Right cardiac atrium (tissue), 5 donors: ENCODE results near the gene LEO1. TPM values are rescaled to one million over a fixed set of nuclear protein-coding genes. Genes with fewer than 3 reads are reported as not detected.

ENCODE experiments used
- ATAC-seq, 2 donors: fragments of 200-7000 bp; cut with Tn5 transposase; one replicate each; pipeline versions ENCODE4 v1.8.0 to v1.9.1; 2020; ENCODE audit warnings: moderate library complexity in 2 of 2, mild to moderate bottlenecking in 1 of 2
- DNase-seq, 3 donors: peaks; one replicate each; pipeline ENCODE4 v3.0.0-alpha.2; 2020
- H3K27ac ChIP-seq: one replicate; pipeline ENCODE4 v1.5.1; 2013; ENCODE audit warnings: mild to moderate bottlenecking, low read length, control low read depth, moderate library complexity
- H3K27me3 ChIP-seq: one replicate; pipeline ENCODE4 v1.6.1; 2013; ENCODE audit not compliant: control insufficient read depth, insufficient read depth
- H3K4me1 ChIP-seq: one replicate; pipeline ENCODE4 v1.6.1; 2013; ENCODE audit warnings: low read length; ENCODE audit not compliant: control insufficient read depth, insufficient read depth
- H3K4me3 ChIP-seq: one replicate; pipeline ENCODE4 v1.5.1; 2013; ENCODE audit warnings: low read length, control low read depth
- H3K9me3 ChIP-seq: one replicate; pipeline ENCODE4 v1.6.1; 2013; ENCODE audit warnings: low read length; ENCODE audit not compliant: control insufficient read depth
- WGBS: extraction: QIAGEN DNeasy Blood & Tissue Kit; methylation state at CpG from one replicate; pipeline ENCODE4 v1.1.7; 2013; 5-methylcytosine and 5-hydroxymethylcytosine counted together
- intact Hi-C, 4 donors: fragments of 100-400 bp; cut with DNase I; formaldehyde crosslinking; loops; one replicate each; pipeline versions ENCODE4 v1.11.0 to v1.14.0; 2022 to 2023
- long read RNA-seq, 4 donors: library from polyadenylated mRNA; unstranded; transcript quantifications; one replicate each; pipeline ENCODE4 v2.0.0, GENCODE V29; 2020 to 2021
- polyA plus RNA-seq: library from polyadenylated mRNA; stranded (reverse); fragments of 200-250 nt; gene quantifications from one replicate; pipeline ENCODE4 v1.2.3, GENCODE V29; 2013
- total RNA-seq, 4 donors: library from RNA; stranded (reverse); fragmentation: NEBNext Ultra II Directional; extraction: Animal tissue kit (Norgen Biotek cat#: 25700); gene quantifications; one replicate each; pipeline ENCODE4 v1.2.1, GENCODE V29; 2021
- donor health status: healthy with polysubstance abuse.
- donor health status: DM: no; HTN: yes; CAD: no.
- donor health status: DM: no; HTN: no; CAD: no.
- donor health status: DM: no; HTN: yes; CAD: no; lungs with severe emphysema.
- donor health status: DM: yes; HTN: yes; CAD: no.

LEO1 gene
- total RNA-seq (10 to 100 TPM in 3 of 4 donors, 1 to 10 TPM in 1; 7.9 to 11.8 (median 10.7) TPM), polyA plus RNA-seq (11.4 TPM)
- long read RNA-seq, donor 1, transcript LEO1-201 (12 exons, 2,193 nt) = major isoform, 26 of 34 reads
- long read RNA-seq, donor 1, partial matches to known transcripts = 2 of 34 reads
- long read RNA-seq, donor 1, other reads (novel, unspliced or antisense) = 6 of 34 reads
- long read RNA-seq, donor 2, transcript LEO1-201 (12 exons, 2,193 nt) = major isoform, 12 of 12 reads
- long read RNA-seq, donor 2, partial matches to known transcripts = 0 of 12 reads
- long read RNA-seq, donor 2, other reads (novel, unspliced or antisense) = 0 of 12 reads
- long read RNA-seq, donor 3, transcript LEO1-201 (12 exons, 2,193 nt) = major isoform, 39 of 70 reads
- long read RNA-seq, donor 3, partial matches to known transcripts = 25 of 70 reads
- long read RNA-seq, donor 3, other reads (novel, unspliced or antisense) = 6 of 70 reads
- long read RNA-seq, donor 4, transcript LEO1-201 (12 exons, 2,193 nt) = major isoform, 12 of 12 reads
- long read RNA-seq, donor 4, partial matches to known transcripts = 0 of 12 reads
- long read RNA-seq, donor 4, other reads (novel, unspliced or antisense) = 0 of 12 reads

DNA sequence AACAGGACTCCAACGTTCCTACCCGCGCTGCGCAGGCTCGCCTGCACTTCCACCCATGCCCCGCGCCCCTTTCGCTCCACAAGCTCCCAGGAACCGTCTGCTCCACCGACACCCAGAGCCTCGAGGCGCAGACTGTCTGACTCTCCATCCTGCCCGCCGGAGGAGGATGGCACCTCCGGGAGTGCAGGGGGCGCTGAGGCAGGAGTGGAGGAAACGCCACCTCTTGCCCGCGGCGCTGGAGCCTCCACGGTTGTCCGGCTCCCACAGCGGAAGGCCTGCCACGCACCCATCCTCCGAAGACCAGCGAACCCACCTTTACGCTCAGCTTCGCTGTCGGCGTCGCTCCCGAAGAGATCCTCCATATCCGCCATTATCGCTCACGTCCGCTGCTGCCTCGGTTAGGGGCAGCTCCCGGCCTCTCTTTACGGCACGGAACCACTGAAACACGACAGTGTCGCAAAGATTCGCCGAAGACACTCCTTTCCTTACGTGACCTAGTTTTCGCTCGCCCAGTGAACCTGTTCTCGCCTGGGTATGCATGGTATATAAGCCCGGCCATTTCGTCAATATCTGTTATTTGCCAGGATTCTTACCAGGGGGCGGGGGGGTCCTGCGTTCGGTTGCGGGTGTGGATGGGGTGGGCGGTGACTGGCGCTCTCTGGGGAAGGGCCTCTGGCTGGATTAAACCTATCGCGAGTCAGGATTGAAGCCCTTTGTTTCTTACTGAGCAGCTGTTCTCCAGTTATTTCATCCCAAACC is at the start of gene LEO1:
LEO1 (minus strand) TSS at position 404 of the 759 bp plus-strand sequence; CDS start at position 371, 33 bp downstream.
- under 1% methylated on average over 58 of the region's 58 CpGs for WGBS
- Histone ChIP-seq H3K27me3 (no peaks in the 10 kb centered on the region), H3K27ac (peak within 1 kb of the TSS; percentile 91), H3K4me1 (no peaks in the 10 kb centered on the region), H3K9me3 (no peaks in the 10 kb centered on the region), H3K4me3 (peak within 1 kb of the TSS; percentile 67)
- DNase-seq (peak; percentile 89 to 93 (median 92)), ATAC-seq (peak; percentile 96 to 97)
- intact Hi-C loops = loop anchor here in 2 of 4 donors (10.0 kb wide), 1 partner anchor 103 kb away; no protein-coding TSS in a partner anchor

- peak in 1 of 2 donors; percentile 28 for ATAC-seq
- peak overlapping the region; percentile 45 for H3K27ac ChIP-seq
These were observed 49.6 kb upstream of the LEO1 start for GRCh38 chr15:52021128-52021671.

DNA sequence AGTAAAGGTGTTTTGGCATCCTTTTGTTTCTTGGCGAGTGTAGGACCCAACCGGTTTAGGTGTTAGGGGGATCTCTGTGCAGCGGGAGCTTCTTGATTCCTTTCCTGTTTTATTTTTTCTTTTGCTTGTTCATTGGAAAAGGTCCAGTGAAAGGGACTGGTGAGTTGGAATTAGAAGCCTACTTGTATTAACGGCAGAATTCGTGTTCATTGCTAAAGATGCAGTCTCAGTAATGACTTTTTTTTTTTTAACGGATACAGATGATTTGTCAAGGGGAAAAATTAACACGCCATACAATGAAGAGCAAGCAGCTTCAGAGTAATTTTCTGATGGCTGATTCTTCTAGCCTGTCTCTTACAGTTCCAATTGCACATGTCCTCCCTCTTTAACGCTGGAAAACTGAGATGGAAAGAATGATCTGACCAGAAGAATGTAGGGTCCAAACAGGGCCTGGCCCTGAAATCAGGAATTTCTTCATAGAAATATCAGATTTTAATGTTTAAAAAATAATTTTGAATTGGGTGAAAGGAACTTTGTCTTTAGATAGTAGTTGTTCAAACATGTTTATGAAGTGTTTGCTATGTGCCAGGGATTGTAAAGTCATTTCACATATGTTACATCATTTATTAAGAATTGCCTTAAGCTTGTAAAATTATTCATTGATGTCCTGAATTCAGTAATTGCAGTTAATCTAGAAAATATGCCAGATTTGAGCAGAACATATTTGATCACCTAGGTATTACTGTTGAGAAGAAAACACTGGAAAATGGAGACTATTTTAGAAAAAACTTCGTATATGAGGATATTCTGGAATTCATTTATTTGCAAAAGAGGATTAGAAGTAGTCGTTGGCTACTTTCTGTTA is 48.9 kb upstream of the LEO1 start:
- H3K9me3 ChIP-seq = no peaks in the 10 kb centered on the region
- DNase-seq (no peak), ATAC-seq (no peak)
- H3K4me3 ChIP-seq = peak overlapping the region; percentile 81
- intact Hi-C loops = no loop called here
- H3K27ac ChIP-seq = peak overlapping the region; percentile 86
- 4% methylated on average over 10 of the region's 10 CpGs for WGBS
- H3K27me3 ChIP-seq = no peaks in the 10 kb centered on the region
- H3K4me1 ChIP-seq = peaks cover 3% of the 10 kb centered on the region

More at GRCh38 chr15:52021128-52021671, 49.6 kb upstream of the LEO1 start:
- intact Hi-C loops = no loop called here
- Histone ChIP-seq H3K27me3 (no peaks in the 10 kb centered on the region), H3K4me1 (peaks cover 3% of the 10 kb centered on the region), H3K4me3 (peak overlapping the region; percentile 81), H3K9me3 (no peaks in the 10 kb centered on the region)
- peak in 1 of 3 donors; percentile 33 for DNase-seq
- WGBS = under 1% methylated on average over 4 of the region's 4 CpGs

DNA sequence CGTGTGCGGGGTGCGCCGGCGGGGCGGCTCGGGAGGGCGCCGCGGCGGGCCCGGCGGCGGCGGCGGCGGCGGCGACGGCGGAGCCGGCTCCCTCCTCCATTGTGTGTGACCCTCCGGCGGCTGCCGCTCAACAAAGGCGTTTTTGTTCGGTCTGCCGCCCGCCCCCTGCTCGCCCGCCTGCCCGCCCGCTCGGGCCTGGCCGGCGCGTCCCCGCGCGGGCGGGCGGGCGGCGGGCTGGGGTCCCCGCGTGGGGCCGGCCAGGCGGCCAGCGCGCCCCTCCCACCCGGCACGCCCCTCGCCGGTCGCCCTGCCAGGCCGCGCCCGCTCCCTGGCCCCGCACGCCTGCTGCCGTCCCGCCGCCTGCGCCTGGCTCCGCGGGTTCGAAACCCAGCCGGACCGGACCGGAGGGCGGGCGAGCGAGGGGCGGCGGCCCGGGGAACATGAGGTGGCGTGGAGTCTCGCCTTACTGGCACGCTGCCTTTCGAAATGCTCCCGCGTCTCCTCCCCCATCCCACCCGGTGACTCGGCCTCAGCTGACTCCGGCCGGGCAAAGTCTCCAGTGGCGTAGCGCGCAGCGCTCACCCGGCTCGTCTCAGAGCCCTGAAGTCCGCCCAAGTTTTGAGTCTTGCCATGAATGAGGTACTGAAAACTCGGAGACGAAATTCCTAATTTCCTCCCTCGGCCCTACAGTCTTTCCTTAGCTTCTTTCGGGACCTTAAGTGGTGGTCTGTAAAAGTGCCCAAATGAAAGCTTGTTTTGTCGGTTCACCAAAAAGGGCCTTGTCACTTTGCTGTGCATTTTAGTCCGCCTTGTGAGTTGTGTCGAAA is 48.0 kb upstream of the LEO1 start:
- H3K27me3 ChIP-seq = no peaks in the 10 kb centered on the region
- H3K9me3 ChIP-seq = no peaks in the 10 kb centered on the region
- peak overlapping the region; percentile 81 for H3K4me3 ChIP-seq
- under 1% methylated on average over 100 of the region's 100 CpGs for WGBS
- H3K27ac ChIP-seq = peak overlapping the region; percentile 86
- peaks cover 3% of the 10 kb centered on the region for H3K4me1 ChIP-seq
- DNase-seq (peak; percentile 91 to 94 (median 92)), ATAC-seq (peak; percentile 83 to 85)
- intact Hi-C loops = no loop called here

GRCh38 chr15:52018693-52019393 is 47.3 kb upstream of the LEO1 start, which contains the start of gene MAPK6:
Gene MAPK6 (plus strand): TSS chr15:52019219. CDS start chr15:52046461, 27,242 bp downstream.
- H3K27me3 ChIP-seq = no peaks in the 10 kb centered on the region
- intact Hi-C loops = no loop called here
- no peaks in the 10 kb centered on the region for H3K9me3 ChIP-seq
- DNase-seq (peak; percentile 94 to 98 (median 98)), ATAC-seq (peak; percentile 95 to 96)
- WGBS = 4% methylated on average over 59 of the region's 59 CpGs
- peaks cover 3% of the 10 kb centered on the region for H3K4me1 ChIP-seq
- peak within 1 kb of the TSS; percentile 97 for H3K27ac ChIP-seq
- H3K4me3 ChIP-seq = peak within 1 kb of the TSS; percentile 81

DNA sequence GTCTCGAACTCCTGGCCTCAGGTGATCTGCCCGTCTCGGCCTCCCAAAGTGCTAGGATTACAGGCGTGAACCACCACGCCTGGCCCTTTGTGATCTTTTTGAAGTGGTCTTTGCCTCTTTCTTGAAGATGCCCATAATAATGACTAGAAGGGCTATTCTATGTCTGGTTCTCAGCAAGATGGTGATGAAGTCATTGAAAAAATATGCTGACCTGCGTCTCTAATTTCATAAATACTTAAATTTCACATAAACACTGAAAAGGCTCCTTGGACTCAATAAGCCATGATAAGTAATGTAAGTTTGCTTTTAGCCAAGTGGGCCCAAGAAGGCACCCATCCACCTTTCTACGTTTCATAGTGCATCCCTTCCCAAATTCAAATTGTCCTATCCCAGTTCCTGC is 46.7 kb upstream of the LEO1 start:
- Histone ChIP-seq H3K4me3 (no peak overlapping the region), H3K27me3 (no peaks in the 10 kb centered on the region), H3K4me1 (peaks cover 3% of the 10 kb centered on the region), H3K27ac (no peak overlapping the region), H3K9me3 (no peaks in the 10 kb centered on the region)
- DNase-seq = no peak
- WGBS = 95% methylated on average over 7 of the region's 7 CpGs
- ATAC-seq = no peak
- intact Hi-C loops = no loop called here

- WGBS = 96% methylated on average over 2 of the region's 2 CpGs
- intact Hi-C loops = no loop called here
- no peaks in the 10 kb centered on the region for H3K27me3 ChIP-seq
- H3K4me1 ChIP-seq = no peaks in the 10 kb centered on the region
- no peak for ATAC-seq
- no peaks in the 10 kb centered on the region for H3K9me3 ChIP-seq
- DNase-seq = no peak
- no peak overlapping the region for H3K27ac ChIP-seq
- H3K4me3 ChIP-seq = no peak overlapping the region
These were observed 44.7 kb upstream of the LEO1 start for GRCh38 chr15:52016316-52016715.

DNA sequence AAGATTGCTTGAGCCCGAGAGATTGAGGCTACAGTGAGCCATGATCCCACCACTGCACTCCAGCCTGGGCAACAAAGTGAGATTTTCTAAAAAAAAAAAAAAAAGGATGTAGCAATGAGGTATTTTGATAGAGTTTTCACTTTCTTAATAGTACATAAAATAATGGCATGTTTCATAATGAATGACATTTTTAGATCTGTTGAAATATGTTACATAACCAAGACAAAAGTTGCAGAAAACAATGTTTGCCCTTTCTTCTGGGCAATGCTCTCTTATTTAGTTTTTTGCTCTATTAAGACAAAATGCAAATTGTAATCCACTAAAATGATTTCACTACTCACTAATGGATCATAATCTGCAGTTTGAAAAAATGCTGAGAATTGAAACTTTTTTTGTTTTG is 43.0 kb upstream of the LEO1 start:
- 96% methylated on average over 1 of the region's 1 CpG for WGBS
- Histone ChIP-seq H3K4me3 (no peak overlapping the region), H3K27ac (no peak overlapping the region), H3K4me1 (no peaks in the 10 kb centered on the region), H3K9me3 (no peaks in the 10 kb centered on the region), H3K27me3 (no peaks in the 10 kb centered on the region)
- ATAC-seq = no peak
- intact Hi-C loops = no loop called here
- DNase-seq = no peak

DNA sequence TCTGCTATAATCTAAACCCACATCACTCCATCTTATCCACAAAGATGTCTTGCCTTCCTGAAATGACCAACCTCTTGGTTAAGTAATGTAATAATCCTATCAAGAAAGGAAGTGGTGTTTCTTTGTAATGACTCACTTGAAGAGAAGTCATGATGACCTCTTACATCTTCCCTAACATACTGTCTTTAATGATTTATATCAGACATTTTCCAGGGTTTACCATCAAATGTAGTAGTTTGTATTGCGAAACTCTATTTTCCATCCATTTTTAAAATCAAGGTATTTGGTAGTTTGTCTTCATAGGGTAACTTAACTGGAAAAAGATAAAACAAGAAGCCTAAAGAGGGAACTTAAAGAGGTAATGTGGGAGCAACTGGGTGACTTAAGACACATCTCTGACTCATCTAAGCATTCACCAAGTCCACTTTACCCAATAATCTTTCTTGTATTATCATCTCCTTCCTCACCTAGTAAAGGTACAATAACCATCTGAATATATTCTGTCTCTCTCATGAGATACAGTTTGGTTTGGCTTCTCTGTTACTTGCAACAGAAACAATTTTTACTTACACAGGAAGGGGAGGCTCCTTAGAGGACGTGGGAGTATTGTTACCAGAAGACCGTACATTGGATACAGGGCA is 41.7 kb upstream of the LEO1 start:
- ATAC-seq = peak in 1 of 2 donors; percentile 30
- no peak for DNase-seq
- intact Hi-C loops = no loop called here
- H3K4me3 ChIP-seq = no peak overlapping the region
- no peak overlapping the region for H3K27ac ChIP-seq
- no peaks in the 10 kb centered on the region for H3K27me3 ChIP-seq
- WGBS = 81% methylated on average over 3 of the region's 3 CpGs
- H3K9me3 ChIP-seq = no peaks in the 10 kb centered on the region
- no peaks in the 10 kb centered on the region for H3K4me1 ChIP-seq
